Vagina (tissue), 2 donors: Measurements from ENCODE around the gene FGF18. TPM values are rescaled to one million over a fixed set of nuclear protein-coding genes. Genes with fewer than 3 reads are reported as not detected.

Experiments
- DNase-seq, 2 donors: peaks; one replicate each; pipeline ENCODE4 v3.0.0-alpha.2; 2017; ENCODE audit errors: extremely low spot score in 2 of 2
- H3K27ac ChIP-seq: fragments of 200-600 bp; sonication (generic); one replicate; pipeline ENCODE4 v1.5.1; 2019
- H3K27me3 ChIP-seq: fragments of 200-600 bp; sonication (generic); one replicate; pipeline ENCODE4 v1.5.1; 2019
- H3K36me3 ChIP-seq, 2 donors: fragments of 200-600 bp; sonication (generic); one replicate each; pipeline ENCODE4 v1.5.1; 2017 to 2019
- H3K4me1 ChIP-seq: fragments of 200-600 bp; sonication (generic); one replicate; pipeline ENCODE4 v1.5.1; 2019
- H3K4me3 ChIP-seq, 2 donors: fragments of 200-600 bp; sonication (generic); 1 replicate in 1 of 2; 2 replicates in 1 of 2; pipeline ENCODE4 v1.5.1; 2016 to 2019
- H3K9me3 ChIP-seq: fragments of 200-600 bp; sonication (generic); one replicate; pipeline ENCODE4 v1.5.1; 2019
- POLR2A ChIP-seq, 2 donors: fragments of 450-650 bp; IDR thresholded peaks; one replicate each; pipeline ENCODE4 v1.6.1; 2017; ENCODE audit warnings: antibody characterized with exemption in 2 of 2, mild to moderate bottlenecking in 2 of 2, moderate library complexity in 2 of 2
- POLR2AphosphoS5 ChIP-seq, 2 donors: sonication (generic); formaldehyde crosslinking; IDR thresholded peaks; one replicate each; pipeline ENCODE4 v1.9.0; 2017; ENCODE audit warnings: antibody characterized with exemption in 2 of 2, mild to moderate bottlenecking in 2 of 2, low read depth in 1 of 2; ENCODE audit not compliant: insufficient read depth in 1 of 2
- intact Hi-C: fragments of 100-400 bp; cut with DNase I; formaldehyde crosslinking; loops from one replicate; pipeline ENCODE4 v1.15.1; 2023
- total RNA-seq: library from RNA; depleted of rRNA; stranded (reverse); fragments of >200 nt; gene quantifications from one replicate; pipeline ENCODE4 v1.2.3, GENCODE V29; 2016
- TF ChIP-seq, protein P1 (sequence below), 3 experiments: fragments of 450-650 bp in 2 of 3; fragments of 200-600 bp in 1 of 3; sonication (generic) in 1 of 3; IDR thresholded peaks; one replicate each; pipeline ENCODE4 v1.5.1; 2017 to 2019; ENCODE audit warnings: antibody characterized with exemption in 3 of 3, mild to moderate bottlenecking in 2 of 3, moderate library complexity in 2 of 3

FGF18 gene
- total RNA-seq, 1 donor from 2014 or later: 1.7 TPM

DNA sequence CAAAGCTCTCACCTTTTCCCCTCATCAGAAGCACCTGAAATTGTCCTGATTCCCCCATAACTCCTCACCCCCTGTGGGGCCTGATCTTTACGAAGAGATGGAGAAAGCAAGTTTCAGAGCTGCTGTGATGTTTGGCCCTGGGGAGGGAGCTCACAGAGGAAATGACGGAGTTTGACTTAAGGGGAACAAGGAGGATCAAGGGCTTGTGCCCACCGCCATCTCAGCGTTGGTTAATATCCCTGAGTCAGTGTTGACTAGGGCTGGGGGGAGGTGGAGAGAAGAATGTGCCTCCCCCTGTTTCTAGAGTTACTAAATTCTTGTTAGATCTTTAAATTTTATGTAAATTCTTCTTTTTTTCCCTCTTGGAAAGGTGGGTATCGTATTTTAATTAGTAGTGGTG lies 27.8 kb downstream of the FGF18 start:
- Histone ChIP-seq H3K9me3 (no peaks in the 10 kb centered on the region), H3K4me1 (peaks cover 23% of the 10 kb centered on the region), H3K27me3 (no peaks in the 10 kb centered on the region), H3K27ac (no peak overlapping the region), H3K4me3 (no peak overlapping the region), H3K36me3 (no peaks in the 10 kb centered on the region)
- intact Hi-C loops: no loop called here
- TF ChIP-seq POLR2A (IDR thresholded peaks at IDR 0.05) (no peak), POLR2AphosphoS5 (IDR thresholded peaks at IDR 0.05; ENCODE audit: insufficient read depth in 1 of 2, low read depth in 1 of 2) (no peak)
- TF ChIP-seq, protein P1, sequence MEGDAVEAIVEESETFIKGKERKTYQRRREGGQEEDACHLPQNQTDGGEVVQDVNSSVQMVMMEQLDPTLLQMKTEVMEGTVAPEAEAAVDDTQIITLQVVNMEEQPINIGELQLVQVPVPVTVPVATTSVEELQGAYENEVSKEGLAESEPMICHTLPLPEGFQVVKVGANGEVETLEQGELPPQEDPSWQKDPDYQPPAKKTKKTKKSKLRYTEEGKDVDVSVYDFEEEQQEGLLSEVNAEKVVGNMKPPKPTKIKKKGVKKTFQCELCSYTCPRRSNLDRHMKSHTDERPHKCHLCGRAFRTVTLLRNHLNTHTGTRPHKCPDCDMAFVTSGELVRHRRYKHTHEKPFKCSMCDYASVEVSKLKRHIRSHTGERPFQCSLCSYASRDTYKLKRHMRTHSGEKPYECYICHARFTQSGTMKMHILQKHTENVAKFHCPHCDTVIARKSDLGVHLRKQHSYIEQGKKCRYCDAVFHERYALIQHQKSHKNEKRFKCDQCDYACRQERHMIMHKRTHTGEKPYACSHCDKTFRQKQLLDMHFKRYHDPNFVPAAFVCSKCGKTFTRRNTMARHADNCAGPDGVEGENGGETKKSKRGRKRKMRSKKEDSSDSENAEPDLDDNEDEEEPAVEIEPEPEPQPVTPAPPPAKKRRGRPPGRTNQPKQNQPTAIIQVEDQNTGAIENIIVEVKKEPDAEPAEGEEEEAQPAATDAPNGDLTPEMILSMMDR (IDR thresholded peaks at IDR 0.05): no peak
- no peak for DNase-seq

DNA sequence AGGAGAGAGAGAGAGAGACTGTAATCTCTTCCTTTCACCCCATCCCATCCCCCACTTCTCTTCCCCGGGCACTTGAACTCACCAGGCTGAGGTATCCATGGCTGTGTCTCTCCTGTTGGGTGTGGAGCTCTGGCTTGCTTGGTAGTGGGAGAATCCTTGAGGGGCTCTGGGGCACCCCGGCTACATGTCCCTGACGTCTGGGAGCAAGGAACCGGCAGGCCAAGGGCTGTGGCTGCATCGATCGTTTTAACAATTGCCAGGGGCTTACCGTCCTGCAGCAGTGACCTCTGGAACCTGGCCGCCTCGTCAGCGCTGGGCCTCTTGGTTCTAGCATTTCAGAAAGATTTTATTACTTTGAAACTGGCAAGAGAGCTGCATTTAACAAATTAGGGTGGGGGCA lies 30.0 kb downstream of the FGF18 start:
- intact Hi-C loops: no loop called here
- no peak for TF ChIP-seq POLR2AphosphoS5 (IDR thresholded peaks at IDR 0.05; ENCODE audit: insufficient read depth in 1 of 2, low read depth in 1 of 2)
- no peak for TF ChIP-seq POLR2A (IDR thresholded peaks at IDR 0.05)
- TF ChIP-seq, protein P1 (IDR thresholded peaks at IDR 0.05): no peak
- DNase-seq: no peak
- Histone ChIP-seq H3K36me3 (no peaks in the 10 kb centered on the region), H3K27ac (no peak overlapping the region), H3K9me3 (no peaks in the 10 kb centered on the region), H3K27me3 (no peaks in the 10 kb centered on the region), H3K4me3 (no peak overlapping the region), H3K4me1 (peaks cover 23% of the 10 kb centered on the region)

DNA sequence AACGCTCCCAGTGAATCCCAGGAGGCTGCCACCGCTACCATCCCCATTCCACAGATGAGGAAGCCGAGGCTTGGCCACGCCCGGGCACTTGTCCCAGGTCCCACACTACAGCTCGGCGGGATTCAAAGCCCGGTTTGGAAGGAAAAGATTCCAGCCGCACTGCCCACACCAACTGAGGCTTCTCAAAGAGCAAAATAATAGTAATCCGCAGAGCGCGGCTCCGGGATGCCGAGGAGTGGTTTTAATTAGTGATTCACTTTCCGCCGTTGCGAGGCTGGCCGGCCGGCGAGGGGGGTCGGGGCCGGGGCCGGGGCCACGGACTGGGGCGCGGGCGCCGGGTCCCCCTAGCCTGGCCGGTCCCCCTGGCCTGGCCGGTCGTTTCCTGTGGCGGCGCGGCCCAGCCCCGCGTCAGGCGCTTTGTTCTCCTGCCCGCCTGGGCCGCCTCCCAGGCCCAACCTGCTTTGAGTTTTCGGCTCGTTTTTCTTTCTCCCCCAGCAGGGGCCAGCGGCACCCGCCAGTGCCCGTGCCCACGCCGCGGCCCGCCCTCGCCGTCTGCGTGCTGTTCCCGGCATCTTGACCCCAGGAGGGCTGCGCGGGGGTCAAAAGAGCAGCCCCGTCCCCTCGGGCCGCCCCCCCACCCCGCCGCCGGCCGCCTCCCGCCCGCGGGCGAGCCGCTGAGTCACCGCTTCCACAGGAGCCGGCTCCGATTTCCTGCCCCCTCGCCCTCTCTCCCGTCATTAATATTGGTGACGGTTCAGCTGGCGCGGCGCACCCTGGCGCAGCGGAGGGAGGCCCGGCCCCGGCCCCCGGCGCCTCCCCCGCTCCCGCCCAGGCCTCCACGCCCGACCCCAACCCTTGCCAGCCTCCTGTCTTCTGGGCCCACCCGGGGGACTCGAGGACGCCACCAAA lies 31.2 kb downstream of the FGF18 start:
- intact Hi-C loops: no loop called here
- no peak for DNase-seq

DNA sequence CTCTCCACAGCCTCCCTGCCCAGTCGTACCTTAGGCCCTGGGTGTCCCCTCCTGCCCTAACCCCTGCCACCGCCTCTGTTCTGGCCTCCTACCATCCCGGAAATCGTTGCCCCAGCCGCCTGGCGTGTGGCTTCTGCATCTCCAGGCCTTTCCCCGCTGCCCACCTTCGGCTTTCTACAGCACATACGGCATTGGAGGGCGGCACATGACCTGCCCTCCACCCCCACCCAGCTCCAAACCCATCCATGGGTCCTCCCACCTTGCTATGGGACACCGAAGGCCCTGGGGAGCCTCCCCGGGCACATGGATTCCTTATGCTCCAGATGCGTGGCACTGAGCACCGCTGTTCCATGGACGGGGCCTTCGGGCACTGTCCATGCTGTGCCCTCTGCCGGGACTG lies 32.0 kb downstream of the FGF18 start:
- Histone ChIP-seq H3K4me1 (peaks cover 17% of the 10 kb centered on the region), H3K4me3 (peak overlapping the region; percentile 41 to 54), H3K9me3 (no peaks in the 10 kb centered on the region), H3K27me3 (no peaks in the 10 kb centered on the region), H3K27ac (peak overlapping the region; percentile 91), H3K36me3 (no peaks in the 10 kb centered on the region)
- intact Hi-C loops: no loop called here
- TF ChIP-seq POLR2A (IDR thresholded peaks at IDR 0.05) (no peak), POLR2AphosphoS5 (IDR thresholded peaks at IDR 0.05; ENCODE audit: insufficient read depth in 1 of 2, low read depth in 1 of 2) (no peak)
- TF ChIP-seq, protein P1 (IDR thresholded peaks at IDR 0.05): no peak
- DNase-seq: no peak

More for the DNA sequence above, 31.2 kb downstream of the FGF18 start:
- H3K27ac ChIP-seq: peak overlapping the region; percentile 91
- TF ChIP-seq POLR2AphosphoS5 (IDR thresholded peaks at IDR 0.05; ENCODE audit: insufficient read depth in 1 of 2, low read depth in 1 of 2) (peak in 1 of 2 donors; percentile 30), POLR2A (IDR thresholded peaks at IDR 0.05) (no peak)
- TF ChIP-seq, protein P1 (IDR thresholded peaks at IDR 0.05): no peak
- H3K36me3 ChIP-seq: no peaks in the 10 kb centered on the region
- H3K9me3 ChIP-seq: no peaks in the 10 kb centered on the region
- peak overlapping the region; percentile 41 to 54 for H3K4me3 ChIP-seq
- H3K27me3 ChIP-seq: no peaks in the 10 kb centered on the region
- H3K4me1 ChIP-seq: peaks cover 23% of the 10 kb centered on the region
